Measurements from ENCODE around the gene OAS1. TPM values are rescaled to one million over a fixed set of nuclear protein-coding genes. Genes with fewer than 3 reads are reported as not detected.

OAS1 gene
- total RNA-seq, 6 experiments from 2014 or later: not detected

DNA sequence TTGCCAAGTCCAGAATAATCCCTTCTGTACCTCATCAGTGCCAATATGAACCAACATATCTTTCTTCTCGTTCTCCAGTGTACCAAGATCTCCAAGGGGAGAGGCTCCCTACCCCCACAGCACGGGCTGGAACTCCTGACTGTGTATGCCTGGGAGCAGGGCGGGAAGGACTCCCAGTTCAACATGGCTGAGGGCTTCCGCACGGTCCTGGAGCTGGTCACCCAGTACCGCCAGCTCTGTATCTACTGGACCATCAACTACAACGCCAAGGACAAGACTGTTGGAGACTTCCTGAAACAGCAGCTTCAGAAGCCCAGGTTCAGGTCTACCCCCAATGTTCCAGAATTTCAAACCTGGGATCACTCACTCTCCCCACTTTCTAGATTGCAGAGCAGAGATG lies 61.1 kb downstream of the OAS1 start:
- Mint-ChIP-seq H3K36me3 (ENCODE audit: low read depth) (no peaks in the 10 kb centered on the region), H3K9me3 (no peaks in the 10 kb centered on the region; the same call in 1 of the 2 replicates), H3K4me3 (no peak overlapping the region), H3K4me1 (ENCODE audit: low read depth) (no peaks in the 10 kb centered on the region), H3K27ac (no peak overlapping the region), H3K27me3 (ENCODE audit: insufficient read depth) (no peaks in the 10 kb centered on the region)
- TF ChIP-seq, protein P1, sequence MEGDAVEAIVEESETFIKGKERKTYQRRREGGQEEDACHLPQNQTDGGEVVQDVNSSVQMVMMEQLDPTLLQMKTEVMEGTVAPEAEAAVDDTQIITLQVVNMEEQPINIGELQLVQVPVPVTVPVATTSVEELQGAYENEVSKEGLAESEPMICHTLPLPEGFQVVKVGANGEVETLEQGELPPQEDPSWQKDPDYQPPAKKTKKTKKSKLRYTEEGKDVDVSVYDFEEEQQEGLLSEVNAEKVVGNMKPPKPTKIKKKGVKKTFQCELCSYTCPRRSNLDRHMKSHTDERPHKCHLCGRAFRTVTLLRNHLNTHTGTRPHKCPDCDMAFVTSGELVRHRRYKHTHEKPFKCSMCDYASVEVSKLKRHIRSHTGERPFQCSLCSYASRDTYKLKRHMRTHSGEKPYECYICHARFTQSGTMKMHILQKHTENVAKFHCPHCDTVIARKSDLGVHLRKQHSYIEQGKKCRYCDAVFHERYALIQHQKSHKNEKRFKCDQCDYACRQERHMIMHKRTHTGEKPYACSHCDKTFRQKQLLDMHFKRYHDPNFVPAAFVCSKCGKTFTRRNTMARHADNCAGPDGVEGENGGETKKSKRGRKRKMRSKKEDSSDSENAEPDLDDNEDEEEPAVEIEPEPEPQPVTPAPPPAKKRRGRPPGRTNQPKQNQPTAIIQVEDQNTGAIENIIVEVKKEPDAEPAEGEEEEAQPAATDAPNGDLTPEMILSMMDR (IDR thresholded peaks at IDR 0.05): no peak
- no peak for DNase-seq

Other genes with a start within 250 kb of the OAS1 start
- gene RPH3A, start 115.2 kb upstream of the OAS1 start, total RNA-seq (2021; fragmentation: NEBNext Ultra II Directional; extraction: Animal tissue kit (Norgen Biotek cat#: 25700)): not detected
- 10 to 100 TPM in 1 of 6 experiments, 1 to 10 TPM in 5; 3.3 to 11.3 (median 9.0) TPM for gene OAS3, start 31.5 kb downstream of the OAS1 start, total RNA-seq (2021; fragmentation: NEBNext Ultra II Directional; extraction: Animal tissue kit (Norgen Biotek cat#: 25700))
- gene OAS2, start 71.6 kb downstream of the OAS1 start, total RNA-seq (2021; fragmentation: NEBNext Ultra II Directional; extraction: Animal tissue kit (Norgen Biotek cat#: 25700)): under 1 TPM; 0.28 to 0.63 (median 0.47) TPM
- gene DTX1, start 149.8 kb downstream of the OAS1 start, total RNA-seq (2021; fragmentation: NEBNext Ultra II Directional; extraction: Animal tissue kit (Norgen Biotek cat#: 25700)): not detected
- gene RASAL1, start 228.8 kb downstream of the OAS1 start, total RNA-seq (2021; fragmentation: NEBNext Ultra II Directional; extraction: Animal tissue kit (Norgen Biotek cat#: 25700)): not detected
- under 1 TPM in 1 of 6 experiments, not detected in 5; 0.17 TPM for gene CFAP73, start 242.8 kb downstream of the OAS1 start, total RNA-seq (2021; fragmentation: NEBNext Ultra II Directional; extraction: Animal tissue kit (Norgen Biotek cat#: 25700))